B cell (primary cell): Measurements from ENCODE around the gene ACOXL. TPM values are rescaled to one million over a fixed set of nuclear protein-coding genes. Genes with fewer than 3 reads are reported as not detected.

Source experiments
- ATAC-seq: fragments of 200-7000 bp; cut with Tn5 transposase; one replicate; pipeline ENCODE4 v1.10.0; 2021; ENCODE audit warnings: low read depth, mild to moderate bottlenecking, moderate number of reproducible peaks, moderate library complexity
- CTCF ChIA-PET: fragments of 350-600 bp; sonication (Branson Sonifier 250); formaldehyde crosslinking; loops from one replicate; lab custom pipeline; 2021; ENCODE audit warnings: antibody characterized with exemption, inconsistent platforms; lab: Charles Lee
- POLR2A ChIA-PET: fragments of 350-600 bp; sonication (Branson Sonifier 250); formaldehyde crosslinking; loops from one replicate; lab custom pipeline; 2021; ENCODE audit warnings: antibody characterized with exemption; lab: Charles Lee
- DNase-seq: peaks from one replicate; pipeline ENCODE4 v3.0.0; 2013
- H2AFZ ChIP-seq: 2 replicates; pipeline ENCODE4 v1.6.1; 2012; ENCODE audit warnings: mild to moderate bottlenecking, low read depth, low read length; ENCODE audit not compliant: insufficient read depth, poor library complexity, severe bottlenecking
- H3K27ac ChIP-seq, 2 donors: 1 replicate in 1 of 2; 2 replicates in 1 of 2; pipeline ENCODE4 v1.5.1; 2012 to 2013; ENCODE audit warnings: low read length in 2 of 2, mild to moderate bottlenecking in 2 of 2, moderate library complexity in 1 of 2
- H3K27me3 ChIP-seq, 4 experiments: fragments of 200-600 bp in 1 of 4; sonication (generic) in 1 of 4; replicated peaks in 1 of 4; 1 replicate in 2 of 4; 2 replicates in 2 of 4; pipeline versions ENCODE4 v1.6.1 to v1.7.0; 2013 to 2016; ENCODE audit warnings: low read length in 3 of 4, mild to moderate bottlenecking in 2 of 4, mixed read lengths in 1 of 4, moderate library complexity in 1 of 4; ENCODE audit not compliant: insufficient read depth in 4 of 4, control insufficient read depth in 3 of 4; ENCODE audit errors: control extremely low read depth in 1 of 4
- H3K36me3 ChIP-seq, 2 experiments: replicated peaks in 1 of 2; 1 replicate in 1 of 2; 2 replicates in 1 of 2; pipeline versions ENCODE4 v1.6.1 to v1.7.1; 2013; ENCODE audit warnings: low read length in 1 of 2; ENCODE audit not compliant: insufficient read depth in 2 of 2, control insufficient read depth in 1 of 2; ENCODE audit errors: control extremely low read depth in 1 of 2, extremely low read depth in 1 of 2
- H3K4me1 ChIP-seq, 2 donors: fragments of 200-600 bp in 1 of 2; sonication (generic) in 1 of 2; 1 replicate in 1 of 2; 2 replicates in 1 of 2; pipeline versions ENCODE4 v1.5.1 to v1.6.1; 2013 to 2017; ENCODE audit warnings: low read length in 2 of 2; ENCODE audit not compliant: control insufficient read depth in 2 of 2, insufficient read depth in 2 of 2
- H3K4me2 ChIP-seq: replicated peaks from 2 replicates; pipeline ENCODE3; 2012; ENCODE audit warnings: mild to moderate bottlenecking, low read depth, low read length; ENCODE audit not compliant: poor library complexity, severe bottlenecking
- H3K4me3 ChIP-seq, 5 experiments: fragments of 200-600 bp in 1 of 5; sonication (generic) in 1 of 5; 1 replicate in 3 of 5; 2 replicates in 2 of 5; pipeline versions ENCODE4 v1.5.1 to v1.7.0; 2011 to 2016; ENCODE audit warnings: low read length in 4 of 5, mild to moderate bottlenecking in 4 of 5, low read depth in 2 of 5, control low read depth in 1 of 5, moderate library complexity in 1 of 5; ENCODE audit not compliant: insufficient read depth in 1 of 5; ENCODE audit errors: control extremely low read depth in 1 of 5, extremely low read depth in 1 of 5
- H3K79me2 ChIP-seq: fragments of 200-600 bp; sonication (generic); one replicate; pipeline ENCODE4 v1.6.0; 2016; ENCODE audit warnings: low read length; ENCODE audit not compliant: control insufficient read depth, insufficient read depth
- H3K9ac ChIP-seq: fragments of 200-600 bp; sonication (generic); 2 replicates; pipeline ENCODE4 v1.6.1; 2017; ENCODE audit warnings: mild to moderate bottlenecking, low read length, moderate library complexity
- H3K9me3 ChIP-seq, 3 donors: one replicate each; pipeline versions ENCODE4 v1.6.1 to v1.7.1; 2013; ENCODE audit warnings: low read length in 2 of 3; ENCODE audit not compliant: control insufficient read depth in 2 of 3, insufficient read depth in 1 of 3; ENCODE audit errors: control extremely low read depth in 1 of 3
- H4K20me1 ChIP-seq: 2 replicates; pipeline ENCODE4 v1.6.0; 2012; ENCODE audit warnings: mild to moderate bottlenecking, low read length; ENCODE audit not compliant: insufficient read depth, control insufficient read depth, poor library complexity, severe bottlenecking
- H3K27ac Mint-ChIP-seq: one replicate; pipeline ENCODE4 v1.8.0; 2021; ENCODE audit warnings: mixed read lengths
- H3K27me3 Mint-ChIP-seq: one replicate; pipeline ENCODE4 v1.8.0; 2021; ENCODE audit warnings: mixed read lengths
- H3K4me1 Mint-ChIP-seq: one replicate; pipeline ENCODE4 v1.8.0; 2021; ENCODE audit warnings: mixed read lengths
- H3K4me3 Mint-ChIP-seq: one replicate; pipeline ENCODE4 v1.8.0; 2021; ENCODE audit warnings: mixed read lengths
- H3K9me3 Mint-ChIP-seq: one replicate; pipeline ENCODE4 v1.8.0; 2022; ENCODE audit warnings: mixed read lengths; ENCODE audit not compliant: insufficient read depth
- EZH2 ChIP-seq: IDR thresholded peaks from 2 replicates; pipeline ENCODE4 v1.6.1; 2012; ENCODE audit warnings: borderline replicate concordance, low read depth, mild to moderate bottlenecking, moderate library complexity, low read length; ENCODE audit not compliant: insufficient read depth, poor library complexity, severe bottlenecking
- WGBS: methylation state at CpG from one replicate; pipeline ENCODE4 v1.1.5; 2013; ENCODE audit warnings: missing lambda C conversion rate; ENCODE audit not compliant: insufficient coverage; 5-methylcytosine and 5-hydroxymethylcytosine counted together
- intact Hi-C: fragments of 100-400 bp; cut with micrococcal nuclease; formaldehyde crosslinking; loops from one replicate; pipeline ENCODE4 v1.10.0; 2022
- polyA plus RNA-seq: library from polyadenylated mRNA; depleted of rRNA; stranded (reverse); fragments of >200 nt; gene quantifications from 2 replicates; pipeline ENCODE4 v1.2.3, GENCODE V29; 2012
- total RNA-seq, 2 donors: library from RNA; stranded (reverse); fragments of 120-200 nt in 1 of 2; gene quantifications; 1 replicate in 1 of 2; 2 replicates in 1 of 2; pipeline versions ENCODE4 v1.2.3 to v1.2.4, GENCODE V29; 2013 to 2022
- TF ChIP-seq, protein P1 (sequence below): fragments of 200-600 bp; IDR thresholded peaks from one replicate; pipeline ENCODE4 v1.8.0; 2022; ENCODE audit warnings: antibody characterized with exemption, mild to moderate bottlenecking

The ACOXL gene
- total and polyA plus RNA-seq, 2 donors (not counting 1 experiment from before 2014, with no cell fraction given), result 0.06 TPM; not detected in 1

DNA sequence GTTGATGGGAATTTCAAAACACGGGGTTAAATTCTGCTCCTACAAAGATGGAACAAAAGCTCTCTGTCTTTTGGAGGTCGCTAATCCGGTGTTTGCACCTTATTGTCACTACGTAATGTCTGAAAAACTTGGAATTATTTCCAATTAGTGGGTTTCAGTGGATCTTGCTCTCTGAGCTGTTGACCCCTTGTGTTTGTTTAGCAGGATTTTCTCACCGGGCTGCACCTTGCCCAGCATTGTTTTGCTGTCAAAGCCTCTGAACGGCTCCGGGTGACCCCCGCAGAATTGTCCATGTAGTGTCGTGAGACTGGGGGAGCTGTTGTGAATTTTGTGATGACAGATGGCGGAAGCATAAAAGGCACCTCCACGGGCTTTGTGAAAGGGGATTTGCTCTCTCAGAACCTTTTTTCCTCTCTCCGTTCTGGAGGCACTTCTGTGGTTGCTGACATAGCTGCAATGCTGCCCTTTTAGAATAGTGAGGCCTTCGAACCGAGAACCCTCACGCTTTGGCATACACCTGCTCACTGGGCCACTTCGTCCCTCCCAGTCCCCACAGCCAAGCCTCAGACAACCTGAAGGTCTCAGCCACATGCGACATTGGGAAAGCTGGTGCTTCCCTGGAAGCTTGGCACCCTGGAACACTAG lies 129.4 kb downstream of the ACOXL start:
- ChIA-PET POLR2A (no interaction called here), CTCF (interaction anchor here (1.4 kb wide), 1 partner anchor 8 kb away, joined by 3 read pairs; no protein-coding TSS in a partner anchor)
- Histone ChIP-seq H3K79me2 (no peaks in the 10 kb centered on the region), H3K4me2 (no peak overlapping the region), H3K36me3 (no peaks in the 10 kb centered on the region), H2AFZ (no peak overlapping the region), H3K27me3 (peaks cover 0 to 4% (median 2%) of the 10 kb centered on the region in 4 experiments), H3K4me1 (peaks cover 13 to 14% of the 10 kb centered on the region in 2 donors), H3K4me3 (no peak overlapping the region), H3K9me3 (no peaks in the 10 kb centered on the region), H3K9ac (no peak overlapping the region), H4K20me1 (no peaks in the 10 kb centered on the region), H3K27ac (no peak overlapping the region)
- ATAC-seq (no peak), DNase-seq (no peak)
- H3K27ac Mint-ChIP-seq, result no peak overlapping the region
- no peak for TF ChIP-seq EZH2
- TF ChIP-seq, protein P1, sequence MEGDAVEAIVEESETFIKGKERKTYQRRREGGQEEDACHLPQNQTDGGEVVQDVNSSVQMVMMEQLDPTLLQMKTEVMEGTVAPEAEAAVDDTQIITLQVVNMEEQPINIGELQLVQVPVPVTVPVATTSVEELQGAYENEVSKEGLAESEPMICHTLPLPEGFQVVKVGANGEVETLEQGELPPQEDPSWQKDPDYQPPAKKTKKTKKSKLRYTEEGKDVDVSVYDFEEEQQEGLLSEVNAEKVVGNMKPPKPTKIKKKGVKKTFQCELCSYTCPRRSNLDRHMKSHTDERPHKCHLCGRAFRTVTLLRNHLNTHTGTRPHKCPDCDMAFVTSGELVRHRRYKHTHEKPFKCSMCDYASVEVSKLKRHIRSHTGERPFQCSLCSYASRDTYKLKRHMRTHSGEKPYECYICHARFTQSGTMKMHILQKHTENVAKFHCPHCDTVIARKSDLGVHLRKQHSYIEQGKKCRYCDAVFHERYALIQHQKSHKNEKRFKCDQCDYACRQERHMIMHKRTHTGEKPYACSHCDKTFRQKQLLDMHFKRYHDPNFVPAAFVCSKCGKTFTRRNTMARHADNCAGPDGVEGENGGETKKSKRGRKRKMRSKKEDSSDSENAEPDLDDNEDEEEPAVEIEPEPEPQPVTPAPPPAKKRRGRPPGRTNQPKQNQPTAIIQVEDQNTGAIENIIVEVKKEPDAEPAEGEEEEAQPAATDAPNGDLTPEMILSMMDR, result no peak
- no peak overlapping the region for H3K4me3 Mint-ChIP-seq
- intact Hi-C loops, result no loop called here
- H3K4me1 Mint-ChIP-seq, result peaks cover 18% of the 10 kb centered on the region
- H3K27me3 Mint-ChIP-seq, result peaks cover 25% of the 10 kb centered on the region
- H3K9me3 Mint-ChIP-seq, result no peaks in the 10 kb centered on the region
- 90% methylated on average over 14 of the region's 17 CpGs for WGBS

DNA sequence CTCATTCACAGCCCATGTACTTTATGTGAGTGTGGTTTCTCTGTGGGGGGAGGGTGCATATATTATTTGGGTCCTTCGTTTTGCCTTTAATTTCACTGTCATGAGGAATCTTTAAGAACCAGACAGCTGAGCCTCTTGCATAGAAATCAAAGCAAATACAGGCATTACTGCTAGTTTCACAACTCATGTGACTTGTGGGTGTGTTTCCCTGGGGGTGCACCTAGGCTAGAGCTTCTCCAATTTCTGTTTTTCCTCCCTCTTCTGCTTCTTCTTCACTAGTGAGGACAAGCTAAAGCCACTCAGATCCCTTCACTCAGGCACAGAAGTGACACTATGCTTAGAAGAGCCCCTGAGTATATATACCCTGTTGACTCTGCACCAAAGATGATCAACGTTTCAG lies 131.4 kb downstream of the ACOXL start:
- ChIA-PET CTCF (no interaction called here), POLR2A (no interaction called here)
- Histone ChIP-seq H3K79me2 (no peaks in the 10 kb centered on the region), H4K20me1 (no peaks in the 10 kb centered on the region), H3K4me1 (peaks cover 7 to 9% of the 10 kb centered on the region in 2 donors), H3K9me3 (no peaks in the 10 kb centered on the region), H3K27ac (no peak overlapping the region), H3K27me3 (peaks cover 0 to 6% (median 1%) of the 10 kb centered on the region in 4 experiments), H3K9ac (no peak overlapping the region), H3K4me2 (no peak overlapping the region), H3K36me3 (no peaks in the 10 kb centered on the region), H2AFZ (no peak overlapping the region), H3K4me3 (no peak overlapping the region)
- no peak for ATAC-seq
- intact Hi-C loops, result no loop called here
- H3K9me3 Mint-ChIP-seq, result no peaks in the 10 kb centered on the region
- TF ChIP-seq, protein P1, result no peak
- TF ChIP-seq EZH2, result no peak
- no peak overlapping the region for H3K4me3 Mint-ChIP-seq
- no peak for DNase-seq
- H3K4me1 Mint-ChIP-seq, result peaks cover 13% of the 10 kb centered on the region
- peaks cover 38% of the 10 kb centered on the region for H3K27me3 Mint-ChIP-seq
- WGBS, result no CpG with 5 or more reads among the region's 2 CpGs
- no peak overlapping the region for H3K27ac Mint-ChIP-seq
